NT2/D1 (cell line): ENCODE results near the gene ABHD1.

Source experiments
- DNase-seq: peaks from one replicate; pipeline ENCODE4 v3.0.0-alpha.2; 2011; ENCODE audit warnings: low read depth, low spot score
- H3K27me3 ChIP-seq: 2 replicates; pipeline ENCODE4 v1.6.0; 2011; ENCODE audit warnings: mild to moderate bottlenecking; ENCODE audit not compliant: insufficient read length, insufficient read depth
- H3K36me3 ChIP-seq: 2 replicates; pipeline ENCODE4 v1.6.1; 2011; ENCODE audit warnings: mild to moderate bottlenecking, low read length, mixed read lengths; ENCODE audit not compliant: insufficient read depth, insufficient read length
- H3K4me1 ChIP-seq: 2 replicates; pipeline ENCODE4 v1.5.1; 2011; ENCODE audit not compliant: insufficient read depth, insufficient read length
- H3K4me3 ChIP-seq: 2 replicates; pipeline ENCODE4 v1.5.1; 2011; ENCODE audit warnings: low read depth; ENCODE audit not compliant: insufficient read length
- H3K9ac ChIP-seq: 2 replicates; pipeline ENCODE4 v1.6.0; 2011; ENCODE audit warnings: low read depth; ENCODE audit not compliant: insufficient read length
- H3K9me3 ChIP-seq: 2 replicates; pipeline ENCODE4 v1.5.1; 2011; ENCODE audit warnings: mild to moderate bottlenecking, low read length; ENCODE audit not compliant: insufficient read depth
- SUZ12 ChIP-seq: IDR thresholded peaks from 2 replicates; pipeline ENCODE4 v1.6.1; 2011; ENCODE audit not compliant: insufficient read length, insufficient read depth; ENCODE audit errors: extremely low read depth
- YY1 ChIP-seq: IDR thresholded peaks from 2 replicates; pipeline ENCODE4 v1.6.1; 2011; ENCODE audit not compliant: insufficient read length, insufficient read depth
- ZNF274 ChIP-seq: IDR thresholded peaks from 2 replicates; pipeline ENCODE4 v1.6.1; 2011; ENCODE audit warnings: mild to moderate bottlenecking, low read depth, low read length

Gene ABHD1

DNA sequence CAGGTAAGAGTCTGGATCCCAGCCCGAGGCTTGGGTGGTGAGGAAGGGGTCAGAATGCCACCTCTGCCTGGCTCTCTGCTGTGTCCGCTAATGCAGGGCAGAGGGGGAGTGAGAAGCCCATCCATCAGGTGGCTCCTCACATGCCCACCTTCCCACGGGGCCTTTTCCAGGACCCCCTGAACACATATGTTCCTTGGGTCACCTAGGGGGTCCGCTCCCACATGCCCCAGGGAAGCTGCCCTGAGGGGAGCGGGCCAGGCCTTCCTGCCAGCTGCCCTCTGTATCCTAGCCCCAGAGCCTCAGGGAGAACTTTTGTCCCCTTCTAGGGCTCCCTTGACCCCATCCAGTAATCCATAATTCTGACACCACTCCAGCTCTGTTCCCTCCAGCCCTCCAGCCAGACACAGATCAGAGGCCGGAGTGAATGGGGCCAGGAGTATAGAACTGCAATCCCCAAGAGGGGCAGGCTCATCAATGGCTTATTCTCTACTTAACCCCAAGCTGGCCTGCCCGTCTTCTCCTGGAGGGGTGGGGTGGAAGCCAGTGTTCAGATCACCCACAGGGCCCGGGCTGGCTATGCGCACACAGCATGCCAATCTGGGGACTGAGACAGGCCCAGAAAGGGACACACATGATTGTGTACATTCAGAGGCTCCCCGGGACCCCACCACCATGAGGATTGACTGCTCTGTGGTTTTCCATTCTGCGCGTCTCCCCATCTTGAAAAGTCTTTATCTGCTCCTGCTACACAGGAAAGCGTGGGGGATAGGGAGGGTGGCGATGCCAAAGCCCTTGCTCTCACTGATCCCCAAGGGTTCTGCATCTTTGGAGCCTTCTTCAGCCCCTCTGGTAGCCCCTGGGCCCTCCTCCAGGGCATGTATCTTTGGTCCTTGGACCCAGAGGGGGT is 44.1 kb upstream of the ABHD1 start:
- H3K27me3 ChIP-seq: no peaks in the 10 kb centered on the region
- H3K4me1 ChIP-seq: peaks cover 5% of the 10 kb centered on the region
- TF ChIP-seq SUZ12 (no peak), ZNF274 (no peak), YY1 (no peak)
- DNase-seq: no peak
- no peaks in the 10 kb centered on the region for H3K36me3 ChIP-seq
- H3K9ac ChIP-seq: no peak overlapping the region
- H3K4me3 ChIP-seq: no peak overlapping the region
- no peaks in the 10 kb centered on the region for H3K9me3 ChIP-seq

DNA sequence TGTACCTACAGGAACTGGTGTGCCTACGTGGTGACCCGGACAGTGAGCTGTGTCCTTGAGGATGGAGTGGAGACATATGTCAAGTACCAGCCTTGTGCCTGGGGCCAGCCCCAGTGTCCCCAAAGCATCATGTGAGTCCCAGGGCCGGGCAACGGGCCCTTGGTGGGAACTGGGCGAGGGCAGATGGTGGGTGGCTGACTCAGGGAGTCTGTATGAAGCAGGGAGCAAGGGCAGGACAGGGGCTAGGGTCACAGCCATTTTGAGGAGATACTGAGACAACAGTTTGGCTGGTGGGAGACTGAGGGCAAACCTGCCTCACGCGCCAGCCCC is 43.5 kb upstream of the ABHD1 start:
- Histone ChIP-seq H3K4me3 (no peak overlapping the region), H3K36me3 (no peaks in the 10 kb centered on the region), H3K27me3 (no peaks in the 10 kb centered on the region), H3K9ac (no peak overlapping the region), H3K4me1 (peaks cover 5% of the 10 kb centered on the region), H3K9me3 (no peaks in the 10 kb centered on the region)
- no peak for DNase-seq
- TF ChIP-seq SUZ12 (no peak), YY1 (no peak), ZNF274 (no peak)

DNA sequence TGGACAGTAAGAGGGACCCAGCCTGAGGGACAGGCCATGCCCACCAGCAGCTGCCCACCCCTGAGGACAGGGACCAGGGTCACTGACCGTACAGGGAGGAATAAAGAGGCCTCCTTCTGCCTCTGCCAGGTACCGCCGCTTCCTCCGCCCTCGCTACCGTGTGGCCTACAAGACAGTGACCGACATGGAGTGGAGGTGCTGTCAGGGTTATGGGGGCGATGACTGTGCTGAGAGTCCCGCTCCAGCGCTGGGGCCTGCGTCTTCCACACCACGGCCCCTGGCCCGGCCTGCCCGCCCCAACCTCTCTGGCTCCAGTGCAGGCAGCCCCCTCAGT is 43.0 kb upstream of the ABHD1 start:
- Histone ChIP-seq H3K9ac (peak overlapping the region; percentile 47), H3K36me3 (no peaks in the 10 kb centered on the region), H3K4me3 (no peak overlapping the region), H3K9me3 (no peaks in the 10 kb centered on the region), H3K27me3 (no peaks in the 10 kb centered on the region), H3K4me1 (peaks cover 7% of the 10 kb centered on the region)
- no peak for TF ChIP-seq ZNF274
- no peak for TF ChIP-seq SUZ12
- no peak for TF ChIP-seq YY1
- DNase-seq: no peak

DNA sequence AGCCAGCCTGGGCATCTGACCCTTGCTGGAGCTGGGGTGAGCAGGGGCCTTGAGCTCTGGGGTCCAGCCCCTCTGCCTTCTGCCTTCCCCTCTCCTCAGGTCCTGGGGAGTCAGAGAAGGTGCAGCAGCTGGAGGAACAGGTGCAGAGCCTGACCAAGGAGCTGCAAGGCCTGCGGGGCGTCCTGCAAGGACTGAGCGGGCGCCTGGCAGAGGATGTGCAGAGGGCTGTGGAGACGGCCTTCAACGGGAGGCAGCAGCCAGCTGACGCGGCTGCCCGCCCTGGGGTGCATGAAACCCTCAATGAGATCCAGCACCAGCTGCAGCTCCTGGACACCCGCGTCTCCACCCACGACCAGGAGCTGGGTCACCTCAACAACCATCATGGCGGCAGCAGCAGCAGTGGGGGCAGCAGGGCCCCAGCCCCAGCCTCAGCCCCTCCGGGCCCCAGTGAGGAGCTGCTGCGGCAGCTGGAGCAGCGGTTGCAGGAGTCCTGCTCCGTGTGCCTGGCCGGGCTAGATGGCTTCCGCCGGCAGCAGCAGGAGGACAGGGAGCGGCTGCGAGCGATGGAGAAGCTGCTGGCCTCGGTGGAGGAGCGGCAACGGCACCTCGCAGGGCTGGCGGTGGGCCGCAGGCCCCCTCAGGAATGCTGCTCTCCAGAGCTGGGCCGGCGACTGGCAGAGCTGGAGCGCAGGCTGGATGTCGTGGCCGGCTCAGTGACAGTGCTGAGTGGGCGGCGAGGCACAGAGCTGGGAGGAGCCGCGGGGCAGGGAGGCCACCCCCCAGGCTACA is 41.4 kb upstream of the ABHD1 start:
- Histone ChIP-seq H3K9ac (peak overlapping the region; percentile 32), H3K36me3 (no peaks in the 10 kb centered on the region), H3K4me3 (no peak overlapping the region), H3K9me3 (no peaks in the 10 kb centered on the region), H3K4me1 (peaks cover 10% of the 10 kb centered on the region), H3K27me3 (peaks cover 5% of the 10 kb centered on the region)
- no peak for TF ChIP-seq SUZ12
- no peak for TF ChIP-seq YY1
- TF ChIP-seq ZNF274: no peak
- DNase-seq: no peak

DNA sequence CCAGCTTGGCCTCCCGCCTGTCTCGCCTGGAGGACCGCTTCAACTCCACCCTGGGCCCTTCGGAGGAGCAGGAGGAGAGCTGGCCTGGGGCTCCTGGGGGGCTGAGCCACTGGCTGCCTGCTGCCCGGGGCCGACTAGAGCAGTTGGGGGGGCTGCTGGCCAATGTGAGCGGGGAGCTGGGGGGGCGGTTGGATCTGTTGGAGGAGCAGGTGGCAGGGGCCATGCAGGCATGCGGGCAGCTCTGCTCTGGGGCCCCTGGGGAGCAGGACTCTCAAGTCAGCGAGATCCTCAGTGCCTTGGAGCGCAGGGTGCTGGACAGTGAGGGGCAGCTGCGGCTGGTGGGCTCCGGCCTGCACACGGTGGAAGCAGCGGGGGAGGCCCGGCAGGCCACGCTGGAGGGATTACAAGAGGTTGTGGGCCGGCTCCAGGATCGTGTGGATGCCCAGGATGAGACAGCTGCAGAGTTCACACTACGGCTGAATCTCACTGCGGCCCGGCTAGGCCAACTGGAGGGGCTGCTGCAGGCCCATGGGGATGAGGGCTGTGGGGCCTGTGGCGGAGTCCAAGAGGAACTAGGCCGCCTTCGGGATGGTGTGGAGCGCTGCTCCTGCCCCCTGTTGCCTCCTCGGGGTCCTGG is 40.7 kb upstream of the ABHD1 start:
- H3K9ac ChIP-seq: peak overlapping the region; percentile 50
- DNase-seq: no peak
- H3K36me3 ChIP-seq: no peaks in the 10 kb centered on the region
- H3K27me3 ChIP-seq: peaks cover 11% of the 10 kb centered on the region
- H3K4me3 ChIP-seq: no peak overlapping the region
- H3K4me1 ChIP-seq: peaks cover 11% of the 10 kb centered on the region
- no peaks in the 10 kb centered on the region for H3K9me3 ChIP-seq
- TF ChIP-seq YY1 (no peak), SUZ12 (no peak), ZNF274 (no peak)

DNA sequence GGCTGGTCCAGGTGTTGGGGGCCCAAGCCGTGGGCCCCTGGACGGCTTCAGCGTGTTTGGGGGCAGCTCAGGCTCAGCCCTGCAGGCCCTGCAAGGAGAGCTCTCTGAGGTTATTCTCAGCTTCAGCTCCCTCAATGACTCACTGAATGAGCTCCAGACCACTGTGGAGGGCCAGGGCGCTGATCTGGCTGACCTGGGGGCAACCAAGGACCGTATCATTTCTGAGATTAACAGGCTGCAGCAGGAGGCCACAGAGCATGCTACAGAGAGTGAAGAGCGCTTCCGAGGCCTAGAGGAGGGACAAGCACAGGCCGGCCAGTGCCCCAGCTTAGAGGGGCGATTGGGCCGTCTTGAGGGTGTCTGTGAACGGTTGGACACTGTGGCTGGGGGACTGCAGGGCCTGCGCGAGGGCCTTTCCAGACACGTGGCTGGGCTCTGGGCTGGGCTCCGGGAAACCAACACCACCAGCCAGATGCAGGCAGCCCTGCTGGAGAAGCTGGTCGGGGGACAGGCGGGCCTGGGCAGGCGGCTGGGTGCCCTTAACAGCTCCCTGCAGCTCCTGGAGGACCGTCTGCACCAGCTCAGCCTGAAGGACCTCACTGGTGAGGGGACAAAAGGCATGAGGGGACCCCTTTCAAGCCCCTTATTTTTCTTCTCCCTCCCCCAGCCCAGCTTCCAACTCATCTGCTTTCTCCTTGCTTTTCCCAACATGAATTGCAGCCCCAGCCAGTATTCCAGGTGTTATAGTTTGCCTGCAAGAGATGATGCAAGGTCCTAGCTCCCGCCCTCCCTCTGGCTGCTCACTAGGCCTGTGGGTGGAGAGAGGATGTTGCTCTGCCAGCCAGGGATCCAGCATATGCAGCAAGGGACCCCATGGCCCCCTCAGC is 40.0 kb upstream of the ABHD1 start:
- peaks cover 11% of the 10 kb centered on the region for H3K27me3 ChIP-seq
- DNase-seq: no peak
- TF ChIP-seq SUZ12: no peak
- TF ChIP-seq YY1: no peak
- TF ChIP-seq ZNF274: no peak
- no peaks in the 10 kb centered on the region for H3K9me3 ChIP-seq
- H3K4me3 ChIP-seq: no peak overlapping the region
- peak overlapping the region; percentile 50 for H3K9ac ChIP-seq
- H3K4me1 ChIP-seq: peaks cover 8% of the 10 kb centered on the region
- no peaks in the 10 kb centered on the region for H3K36me3 ChIP-seq
